ENCODE data around the gene AANAT.

Gene AANAT

GRCh38 chr17:76462556-76463290 is 4.7 kb upstream of the AANAT start:
- in situ Hi-C loops (cut with HindIII; ENCODE audit: low sequenced_read_pairs), result loop anchor here (5.0 kb wide), 2 partner anchors 35 to 50 kb away; no protein-coding TSS in a partner anchor

- in situ Hi-C loops (cut with HindIII; ENCODE audit: low sequenced_read_pairs), result no loop called here
Measured at GRCh38 chr17:76466775-76467130, 650 bp upstream of the AANAT start.

GRCh38 chr17:76467809-76468633 is 618 bp downstream of the AANAT start:
- in situ Hi-C loops (cut with HindIII; ENCODE audit: low sequenced_read_pairs), result no loop called here

GRCh38 chr17:76468634-76469010 is 1.2 kb downstream of the AANAT start:
- in situ Hi-C loops (cut with HindIII; ENCODE audit: low sequenced_read_pairs), result no loop called here

GRCh38 chr17:76469076-76469990 is 1.9 kb downstream of the AANAT start:
- in situ Hi-C loops (cut with HindIII; ENCODE audit: low sequenced_read_pairs), result no loop called here

- in situ Hi-C loops (cut with HindIII; ENCODE audit: low sequenced_read_pairs), result no loop called here
Measured at GRCh38 chr17:76469991-76470739, 2.8 kb downstream of the AANAT start.

- in situ Hi-C loops (cut with HindIII; ENCODE audit: low sequenced_read_pairs), result no loop called here
Measured at GRCh38 chr17:76471498-76472257, 4.3 kb downstream of the AANAT start.

- in situ Hi-C loops (cut with HindIII; ENCODE audit: low sequenced_read_pairs), result no loop called here
Measured at GRCh38 chr17:76472258-76472645, 4.8 kb downstream of the AANAT start.

GRCh38 chr17:76472726-76473125 is 5.3 kb downstream of the AANAT start:
- in situ Hi-C loops (cut with HindIII; ENCODE audit: low sequenced_read_pairs), result no loop called here

- in situ Hi-C loops (cut with HindIII; ENCODE audit: low sequenced_read_pairs), result no loop called here
Measured at GRCh38 chr17:76473541-76473985, 6.2 kb downstream of the AANAT start.

- in situ Hi-C loops (cut with HindIII; ENCODE audit: low sequenced_read_pairs), result no loop called here
Measured at GRCh38 chr17:76474238-76474637, 6.8 kb downstream of the AANAT start.

GRCh38 chr17:76474894-76475293 is 7.5 kb downstream of the AANAT start:
- in situ Hi-C loops (cut with HindIII; ENCODE audit: low sequenced_read_pairs), result no loop called here

GRCh38 chr17:76475302-76475701 is 7.9 kb downstream of the AANAT start:
- in situ Hi-C loops (cut with HindIII; ENCODE audit: low sequenced_read_pairs), result no loop called here

GRCh38 chr17:76476736-76477135 is 9.3 kb downstream of the AANAT start:
- in situ Hi-C loops (cut with HindIII; ENCODE audit: low sequenced_read_pairs), result no loop called here

GRCh38 chr17:76477576-76477975 is 10.2 kb downstream of the AANAT start:
- in situ Hi-C loops (cut with HindIII; ENCODE audit: low sequenced_read_pairs), result no loop called here

GRCh38 chr17:76478097-76478496 is 10.7 kb downstream of the AANAT start:
- in situ Hi-C loops (cut with HindIII; ENCODE audit: low sequenced_read_pairs), result no loop called here

GRCh38 chr17:76478730-76479514 is 11.5 kb downstream of the AANAT start:
- in situ Hi-C loops (cut with HindIII; ENCODE audit: low sequenced_read_pairs), result no loop called here

GRCh38 chr17:76479515-76480060 is 12.2 kb downstream of the AANAT start:
- in situ Hi-C loops (cut with HindIII; ENCODE audit: low sequenced_read_pairs), result no loop called here

GRCh38 chr17:76480632-76481031 is 13.2 kb downstream of the AANAT start:
- in situ Hi-C loops (cut with HindIII; ENCODE audit: low sequenced_read_pairs), result no loop called here

All from endothelial cell of hepatic sinusoid (primary cell).